Left lung (tissue), 10 donors: ENCODE measurements around the gene ABCC10. TPM values are rescaled to one million over a fixed set of nuclear protein-coding genes. Genes with fewer than 3 reads are reported as not detected.

Experiments used
- ATAC-seq: fragments of 200-7000 bp; cut with Tn5 transposase; one replicate; pipeline ENCODE4 v1.9.1; 2020; ENCODE audit warnings: moderate library complexity
- DNase-seq, 4 donors: peaks; one replicate each; pipeline ENCODE4 v3.0.0-alpha.2; 2013 to 2020
- H3K27ac ChIP-seq, 2 donors: fragments of 200-600 bp; sonication (generic) in 1 of 2; one replicate each; pipeline versions ENCODE4 v1.5.0 to v1.8.0; 2020 to 2021
- H3K27me3 ChIP-seq, 2 donors: fragments of 200-600 bp; sonication (generic) in 1 of 2; one replicate each; pipeline versions ENCODE4 v1.5.0 to v1.8.0; 2020 to 2021
- H3K36me3 ChIP-seq, 2 donors: fragments of 200-600 bp; sonication (generic) in 1 of 2; one replicate each; pipeline versions ENCODE4 v1.5.0 to v1.8.0; 2020 to 2021
- H3K4me1 ChIP-seq, 2 donors: fragments of 200-600 bp; one replicate each; pipeline ENCODE4 v1.8.0; 2021
- H3K4me3 ChIP-seq, 2 donors: fragments of 200-600 bp; sonication (generic) in 1 of 2; one replicate each; pipeline versions ENCODE4 v1.5.0 to v1.8.0; 2020 to 2021; ENCODE audit warnings: mild to moderate bottlenecking in 1 of 2
- H3K9me3 ChIP-seq, 2 donors: fragments of 200-600 bp; sonication (generic) in 1 of 2; one replicate each; pipeline versions ENCODE4 v1.5.0 to v1.8.0; 2020 to 2021
- intact Hi-C, 2 donors: fragments of 100-400 bp; cut with DNase I; formaldehyde crosslinking; loops; one replicate each; pipeline versions ENCODE4 v1.11.2 to v1.14.2; 2022
- polyA plus RNA-seq, 6 donors: library from polyadenylated mRNA; unstranded; fragments of 120-200 nt; gene quantifications; one replicate each; pipeline ENCODE4 v1.2.1, GENCODE V29; 2013; ENCODE audit not compliant: insufficient read length in 6 of 6
- total RNA-seq, 2 donors: library from RNA; stranded (reverse); fragmentation: NEBNext Ultra II Directional; extraction: Animal tissue kit (Norgen Biotek cat#: 25700); gene quantifications; one replicate each; pipeline ENCODE4 v1.2.1, GENCODE V29; 2021
- TF ChIP-seq, protein P1 (sequence below), 2 donors: fragments of 200-600 bp; sonication (generic) in 1 of 2; IDR thresholded peaks; one replicate each; pipeline versions ENCODE4 v1.5.0 to v1.8.0; 2021; ENCODE audit warnings: antibody characterized with exemption in 2 of 2
- donor health status: DM: no; HTN: yes; CAD: no.
- donor health status: DM: no; HTN: no; CAD: no.

Gene ABCC10
- total and polyA plus RNA-seq, 8 donors = 19.7 to 43.8 (median 30.0) TPM

DNA sequence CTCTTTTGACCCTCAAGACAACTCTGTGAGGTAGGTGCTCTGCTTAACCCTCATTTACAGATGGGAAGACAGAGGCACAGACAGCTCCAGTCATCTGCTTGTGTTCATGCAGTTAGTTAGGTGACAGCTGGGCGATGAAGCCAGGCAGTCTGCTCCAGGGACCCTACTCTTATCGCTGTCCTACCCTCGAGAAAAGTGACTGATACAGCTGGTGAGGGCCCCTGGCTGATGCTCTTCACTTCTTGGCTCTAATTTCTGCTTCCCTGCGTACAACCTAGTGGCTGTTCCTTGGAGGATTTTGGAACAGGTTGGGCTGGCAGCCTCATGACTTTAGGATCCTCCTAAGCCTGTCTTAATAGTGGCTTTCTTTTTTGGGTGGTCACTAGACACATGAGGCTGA is 40.9 kb downstream of the ABCC10 start:
- no peaks in the 10 kb centered on the region for H3K9me3 ChIP-seq
- H3K4me3 ChIP-seq = no peak overlapping the region
- ATAC-seq (no peak), DNase-seq (no peak)
- no peak overlapping the region for H3K27ac ChIP-seq
- H3K36me3 ChIP-seq = no peaks in the 10 kb centered on the region
- intact Hi-C loops = no loop called here
- peaks cover 0 to 41% of the 10 kb centered on the region in 2 donors for H3K27me3 ChIP-seq
- TF ChIP-seq, protein P1, sequence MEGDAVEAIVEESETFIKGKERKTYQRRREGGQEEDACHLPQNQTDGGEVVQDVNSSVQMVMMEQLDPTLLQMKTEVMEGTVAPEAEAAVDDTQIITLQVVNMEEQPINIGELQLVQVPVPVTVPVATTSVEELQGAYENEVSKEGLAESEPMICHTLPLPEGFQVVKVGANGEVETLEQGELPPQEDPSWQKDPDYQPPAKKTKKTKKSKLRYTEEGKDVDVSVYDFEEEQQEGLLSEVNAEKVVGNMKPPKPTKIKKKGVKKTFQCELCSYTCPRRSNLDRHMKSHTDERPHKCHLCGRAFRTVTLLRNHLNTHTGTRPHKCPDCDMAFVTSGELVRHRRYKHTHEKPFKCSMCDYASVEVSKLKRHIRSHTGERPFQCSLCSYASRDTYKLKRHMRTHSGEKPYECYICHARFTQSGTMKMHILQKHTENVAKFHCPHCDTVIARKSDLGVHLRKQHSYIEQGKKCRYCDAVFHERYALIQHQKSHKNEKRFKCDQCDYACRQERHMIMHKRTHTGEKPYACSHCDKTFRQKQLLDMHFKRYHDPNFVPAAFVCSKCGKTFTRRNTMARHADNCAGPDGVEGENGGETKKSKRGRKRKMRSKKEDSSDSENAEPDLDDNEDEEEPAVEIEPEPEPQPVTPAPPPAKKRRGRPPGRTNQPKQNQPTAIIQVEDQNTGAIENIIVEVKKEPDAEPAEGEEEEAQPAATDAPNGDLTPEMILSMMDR (IDR thresholded peaks at IDR 0.05) = no peak
- no peaks in the 10 kb centered on the region for H3K4me1 ChIP-seq

DNA sequence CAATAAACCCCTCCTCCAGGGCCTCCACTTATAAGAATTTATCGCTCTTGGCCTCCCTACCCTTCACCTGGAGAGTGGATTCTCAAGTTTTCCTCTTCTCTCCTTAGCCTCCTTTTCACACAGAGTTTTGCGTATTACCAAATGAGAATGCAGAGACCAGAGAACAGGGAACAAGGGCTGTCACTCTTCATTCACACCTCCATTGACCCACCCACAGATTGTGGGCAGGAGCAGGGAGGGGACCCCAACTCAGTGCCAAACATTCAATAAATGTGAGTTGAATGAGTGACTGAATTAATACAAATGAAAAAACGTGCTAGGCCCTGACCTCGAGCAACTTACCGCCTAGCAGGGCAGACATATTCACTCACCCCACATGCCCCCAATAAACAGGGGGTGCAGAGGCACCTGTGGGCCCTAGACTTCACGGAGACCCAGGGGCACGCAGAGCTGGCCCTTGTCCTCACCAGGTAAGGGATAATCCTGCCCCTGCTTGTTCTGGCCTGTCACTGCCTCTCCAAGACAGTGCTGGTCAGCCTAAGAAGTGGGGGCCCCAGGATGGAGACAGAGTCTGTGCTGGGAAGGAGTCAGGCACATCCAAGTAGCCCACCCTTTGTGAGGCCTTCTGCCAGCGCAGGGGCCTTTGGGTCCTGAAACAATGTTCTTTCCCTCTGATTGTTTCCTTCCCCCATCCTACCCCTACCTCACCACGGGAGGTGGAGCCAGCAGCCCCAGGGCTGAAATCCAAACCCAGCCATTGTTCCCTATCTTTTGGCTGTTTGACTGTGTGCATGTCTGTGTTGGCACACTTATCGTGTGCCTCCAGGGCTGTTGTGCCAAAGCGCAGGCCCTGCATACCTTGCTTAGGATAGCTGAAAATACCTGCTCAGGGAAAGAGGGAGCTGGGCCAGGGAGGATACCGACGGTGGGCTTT is 41.7 kb downstream of the ABCC10 start:
- Histone ChIP-seq H3K27ac (no peak overlapping the region), H3K36me3 (no peaks in the 10 kb centered on the region), H3K4me3 (no peak overlapping the region), H3K9me3 (no peaks in the 10 kb centered on the region), H3K27me3 (peaks cover 0 to 33% of the 10 kb centered on the region in 2 donors), H3K4me1 (no peaks in the 10 kb centered on the region)
- DNase-seq = no peak
- no peak for ATAC-seq
- intact Hi-C loops = no loop called here
- TF ChIP-seq, protein P1 (IDR thresholded peaks at IDR 0.05) = no peak

DNA sequence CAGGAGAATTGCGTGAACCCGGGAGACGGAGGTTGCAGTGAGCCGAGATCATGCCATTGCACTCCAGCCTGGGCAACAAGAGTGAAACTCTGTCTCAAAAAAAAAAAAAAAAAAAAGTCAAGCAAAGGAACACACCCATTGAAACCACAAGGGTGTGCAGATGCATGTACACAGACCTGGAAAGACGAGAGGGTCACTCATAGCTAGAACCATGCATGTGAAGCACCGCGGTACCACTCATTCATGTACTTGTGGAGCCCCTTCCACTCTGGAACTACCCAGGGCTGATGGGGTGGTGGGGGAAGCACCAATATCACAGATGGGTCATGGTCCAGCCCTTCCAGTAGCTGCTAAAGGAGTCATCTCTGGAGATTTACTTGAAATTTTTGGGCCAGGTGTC is 42.6 kb downstream of the ABCC10 start:
- Histone ChIP-seq H3K4me3 (no peak overlapping the region), H3K4me1 (no peaks in the 10 kb centered on the region), H3K36me3 (no peaks in the 10 kb centered on the region), H3K27me3 (peaks cover 0 to 24% of the 10 kb centered on the region in 2 donors), H3K27ac (no peak overlapping the region), H3K9me3 (no peaks in the 10 kb centered on the region)
- TF ChIP-seq, protein P1 (IDR thresholded peaks at IDR 0.05) = no peak
- intact Hi-C loops = no loop called here
- DNase-seq (no peak), ATAC-seq (no peak)

DNA sequence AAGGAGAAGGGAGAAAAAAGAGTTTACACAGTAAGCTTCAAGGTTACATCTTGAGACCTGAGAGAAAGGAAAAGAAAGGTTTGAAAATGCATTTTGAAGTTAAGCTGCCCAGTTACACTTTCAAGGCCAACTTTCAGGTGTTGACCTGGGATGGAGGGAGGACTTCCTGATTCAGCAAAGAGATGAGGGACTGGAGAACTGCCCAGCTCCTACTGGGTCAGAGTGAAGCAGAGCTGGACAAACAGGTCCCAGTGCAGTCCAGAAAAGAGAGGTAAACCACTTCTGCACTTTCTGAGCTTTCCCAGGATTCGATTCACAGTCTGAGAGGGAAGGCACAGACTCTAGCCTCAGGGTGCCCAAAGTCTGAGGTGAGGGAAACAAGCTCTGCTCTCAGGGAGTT is 44.1 kb downstream of the ABCC10 start:
- H3K4me3 ChIP-seq = no peak overlapping the region
- DNase-seq (no peak), ATAC-seq (no peak)
- H3K9me3 ChIP-seq = no peaks in the 10 kb centered on the region
- no peak overlapping the region for H3K27ac ChIP-seq
- H3K27me3 ChIP-seq = peaks cover 0 to 19% of the 10 kb centered on the region in 2 donors
- TF ChIP-seq, protein P1 (IDR thresholded peaks at IDR 0.05) = no peak
- intact Hi-C loops = no loop called here
- H3K36me3 ChIP-seq = no peaks in the 10 kb centered on the region
- no peaks in the 10 kb centered on the region for H3K4me1 ChIP-seq

DNA sequence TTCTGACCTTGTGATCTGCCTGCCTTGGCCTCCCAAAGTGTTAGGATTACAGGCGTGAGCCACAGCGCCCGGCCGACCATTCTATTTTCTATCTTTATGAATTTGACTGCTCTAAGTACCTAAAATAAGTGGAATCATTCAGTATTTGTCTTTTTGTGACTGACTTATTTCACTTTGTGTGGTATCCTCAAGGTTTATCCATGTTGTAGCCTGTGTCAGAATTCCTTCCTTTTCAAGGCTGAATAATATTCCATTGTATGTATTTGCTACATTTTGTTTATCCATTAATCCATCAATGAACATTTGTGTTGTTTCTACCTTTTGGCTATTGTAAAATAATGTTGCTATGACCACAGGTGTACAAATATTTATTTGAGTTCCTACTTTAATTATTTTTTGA is 45.2 kb downstream of the ABCC10 start:
- ATAC-seq = no peak

More for the DNA sequence above, 45.2 kb downstream of the ABCC10 start:
- H3K27me3 ChIP-seq = peaks cover 0 to 19% of the 10 kb centered on the region in 2 donors
- no peaks in the 10 kb centered on the region for H3K36me3 ChIP-seq
- H3K4me1 ChIP-seq = peaks cover 4 to 6% of the 10 kb centered on the region in 2 donors
- no peak overlapping the region for H3K27ac ChIP-seq
- TF ChIP-seq, protein P1 (IDR thresholded peaks at IDR 0.05) = no peak
- intact Hi-C loops = no loop called here
- no peaks in the 10 kb centered on the region for H3K9me3 ChIP-seq
- H3K4me3 ChIP-seq = no peak overlapping the region
- no peak for DNase-seq
